Left hindlimb (tissue), 1 donor: ENCODE data around the gene HS6ST2.

Experiments used
- DNase-seq: peaks from one replicate; pipeline ENCODE4 v3.0.0-alpha.2; 2018

The HS6ST2 gene

DNA sequence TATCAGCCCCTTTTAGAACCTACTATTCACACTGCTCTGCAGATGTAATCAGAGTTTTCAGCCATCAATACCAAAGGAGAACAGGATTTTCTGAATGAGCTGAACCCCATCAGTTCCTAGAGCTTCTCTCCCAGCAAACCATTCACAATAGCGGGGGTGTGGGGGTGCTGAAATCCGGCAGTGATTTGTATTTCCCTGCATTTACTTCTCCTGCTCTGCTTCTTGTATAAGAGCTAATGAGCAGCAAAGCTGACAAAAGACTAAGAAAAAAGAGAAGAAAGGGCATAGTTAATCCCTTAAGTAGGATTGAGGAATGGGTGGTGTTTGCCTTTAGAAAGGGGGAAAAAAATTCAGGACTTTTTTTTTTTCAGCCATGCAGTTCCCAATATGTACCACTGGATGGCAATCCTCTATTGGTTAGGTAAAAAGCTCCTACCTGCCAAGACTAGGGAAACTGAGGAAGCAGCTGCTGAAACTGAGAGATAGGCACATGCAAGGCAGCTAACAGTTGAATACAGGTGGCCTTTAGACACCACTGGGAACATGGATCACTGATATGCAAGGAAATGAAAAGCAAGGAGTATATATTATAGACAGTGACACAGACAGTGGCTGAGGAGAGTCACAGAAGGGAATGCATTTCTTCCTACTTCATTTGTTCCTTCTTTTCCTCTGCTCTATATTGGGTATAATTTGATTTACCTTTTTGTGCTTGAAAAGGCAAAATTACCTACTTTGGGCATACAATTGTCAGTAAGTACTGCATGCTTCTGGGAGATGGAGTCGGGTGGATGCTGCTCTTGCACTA, 217.9 kb downstream of the HS6ST2 start:
- DNase-seq = no peak

- DNase-seq = no peak
Measured at GRCh38 chrX:132738951-132739350, 219.5 kb downstream of the HS6ST2 start.

GRCh38 chrX:132737743-132738142, 220.7 kb downstream of the HS6ST2 start:
- no peak for DNase-seq

DNA sequence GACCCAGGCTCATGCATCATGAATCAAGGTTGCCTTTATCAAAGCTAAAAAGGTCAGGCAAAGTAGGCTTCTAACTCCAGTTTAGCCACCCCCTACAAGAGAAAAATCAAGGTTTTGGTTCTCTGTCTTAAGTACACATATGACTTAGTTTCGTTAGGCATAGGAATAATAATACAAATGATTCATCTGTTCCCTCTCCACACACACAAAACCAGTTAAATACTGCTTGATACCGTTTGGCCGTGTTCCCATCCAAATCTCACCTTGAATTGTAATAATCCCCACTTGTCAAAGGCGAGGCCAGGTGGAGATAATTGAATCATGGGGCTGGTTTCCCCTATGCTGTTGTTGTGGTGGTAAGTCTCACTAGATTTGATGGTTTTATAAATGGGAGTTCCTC, 226.2 kb downstream of the HS6ST2 start:
- DNase-seq = no peak

DNA sequence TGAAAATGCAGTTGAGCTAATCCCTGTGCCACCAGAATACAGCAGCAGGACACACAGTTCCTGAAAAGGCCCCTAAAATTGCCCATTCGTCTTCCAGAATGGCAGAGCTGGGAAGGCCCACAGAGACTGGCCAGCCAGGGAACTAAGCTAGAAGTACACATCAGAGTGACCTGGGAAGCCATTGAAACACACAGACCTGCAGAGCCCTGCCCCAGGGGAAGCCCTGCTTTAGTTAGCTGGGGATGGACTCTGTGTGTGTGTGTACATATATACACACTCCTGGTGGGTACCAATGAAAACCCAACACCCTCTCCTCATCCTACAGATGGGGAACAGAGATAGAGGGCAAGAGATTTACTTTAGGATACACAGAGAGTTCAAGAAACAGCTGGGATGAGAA, 227.7 kb downstream of the HS6ST2 start:
- no peak for DNase-seq

DNA sequence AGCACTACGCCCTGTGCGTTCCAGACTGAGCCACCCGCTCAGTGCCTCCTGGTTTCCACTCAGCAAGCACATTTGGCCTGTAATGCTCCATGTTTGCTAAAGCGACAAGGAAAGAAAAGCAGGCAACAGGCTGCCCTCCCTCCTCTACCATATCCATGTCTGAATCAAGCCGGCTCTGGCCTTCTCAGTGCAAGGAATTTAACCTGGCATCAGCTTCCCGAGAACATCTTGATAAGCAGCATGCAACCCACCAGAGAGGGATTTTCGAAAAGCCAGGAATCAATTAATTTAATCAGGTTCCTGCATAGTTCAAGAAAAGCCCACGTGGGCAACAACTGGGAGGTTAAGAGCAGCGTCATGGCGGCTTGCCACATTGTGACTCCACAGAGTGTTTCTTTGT, 228.2 kb downstream of the HS6ST2 start:
- no peak for DNase-seq

DNA sequence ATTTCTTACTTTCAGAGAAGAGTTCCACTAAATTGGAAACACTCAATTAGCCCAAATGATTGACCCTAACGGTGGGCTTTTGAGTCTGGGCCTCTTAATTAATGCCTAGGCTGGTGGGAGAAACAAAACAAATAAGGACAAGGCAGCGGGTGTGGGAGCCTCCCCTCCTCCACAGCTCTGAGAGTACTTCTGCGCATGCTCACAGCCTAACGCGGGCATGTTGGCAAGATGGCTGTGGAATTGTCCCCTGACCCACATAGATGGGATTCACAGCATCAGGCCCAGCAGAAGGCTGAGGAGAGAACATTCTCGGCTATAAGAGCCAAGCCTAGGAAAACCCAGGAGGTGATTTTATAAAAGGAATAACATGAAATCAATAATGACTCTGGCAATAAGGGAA, 230.1 kb downstream of the HS6ST2 start:
- DNase-seq = no peak

DNA sequence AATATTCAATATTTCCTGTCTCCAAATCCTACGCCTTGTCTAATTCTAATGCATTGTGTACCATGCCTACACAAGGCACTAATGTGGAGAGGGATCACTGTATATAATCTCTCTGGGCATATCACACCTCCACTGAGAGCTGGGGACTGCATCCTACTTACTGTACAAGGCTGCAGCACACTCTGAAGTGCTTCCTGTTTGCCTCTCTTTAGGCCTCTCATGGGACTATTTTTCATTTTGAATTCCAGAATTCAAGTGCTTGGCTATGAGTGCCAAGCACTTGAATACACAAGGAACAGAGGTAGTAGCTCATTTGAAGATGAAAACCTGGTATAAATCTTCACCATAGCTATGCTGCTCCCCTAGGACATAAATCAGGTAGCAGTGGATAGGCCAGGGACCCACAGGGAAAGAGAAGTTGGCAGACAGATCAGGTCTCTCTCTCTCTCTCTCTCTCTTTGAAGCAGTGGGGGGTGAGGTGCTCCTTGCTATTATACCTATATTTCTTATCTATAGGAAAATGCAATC, 239.9 kb downstream of the HS6ST2 start:
- DNase-seq = no peak

DNA sequence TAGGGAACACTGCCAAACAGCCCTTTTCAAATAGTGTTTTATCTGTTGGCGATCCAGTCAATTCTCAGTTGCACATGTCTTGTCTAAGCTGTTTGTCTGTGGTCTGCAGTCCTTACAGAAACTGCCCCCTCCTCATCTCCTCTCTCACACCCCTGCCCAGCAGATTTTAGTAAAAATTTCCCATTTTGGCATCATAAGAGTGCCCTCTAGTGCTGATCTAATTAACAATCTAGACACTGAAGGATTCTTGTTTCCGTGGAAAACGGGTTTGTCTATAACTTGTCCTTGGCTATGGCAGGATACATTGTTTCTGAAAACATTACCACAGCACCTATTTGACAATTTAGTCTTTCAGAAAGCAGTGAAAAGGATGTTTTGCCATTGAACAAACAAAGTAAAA, 242.4 kb downstream of the HS6ST2 start:
- DNase-seq = no peak

GRCh38 chrX:132714913-132715312, 243.5 kb downstream of the HS6ST2 start:
- no peak for DNase-seq

GRCh38 chrX:132712350-132712749, 246.1 kb downstream of the HS6ST2 start:
- DNase-seq = no peak

GRCh38 chrX:132710656-132711155, 247.7 kb downstream of the HS6ST2 start:
- no peak for DNase-seq

GRCh38 chrX:132708529-132708928, 249.9 kb downstream of the HS6ST2 start:
- no peak for DNase-seq

- no peak for DNase-seq
Measured at GRCh38 chrX:132704769-132705168, 253.7 kb downstream of the HS6ST2 start.

DNA sequence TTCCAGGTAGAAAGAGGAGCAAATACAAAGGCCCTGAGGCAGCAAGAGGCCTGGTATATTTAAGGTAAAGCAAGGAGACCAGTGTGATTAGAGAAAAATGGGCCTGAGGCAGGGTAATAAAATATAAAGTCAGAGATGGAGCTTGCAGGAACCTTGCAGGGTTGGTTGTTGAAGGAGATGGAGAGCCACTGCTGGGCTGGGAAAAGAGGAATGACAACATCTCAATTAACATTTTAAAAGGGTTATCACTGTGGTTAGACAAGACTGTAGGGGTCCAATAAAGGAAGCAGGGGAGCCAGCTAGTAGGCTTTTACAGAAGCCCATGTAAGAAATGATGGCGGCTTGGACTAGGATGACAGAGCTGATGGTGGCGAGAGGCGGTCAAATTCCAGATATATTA, 264.0 kb downstream of the HS6ST2 start:
- no peak for DNase-seq

GRCh38 chrX:132692526-132692925, 265.9 kb downstream of the HS6ST2 start:
- no peak for DNase-seq

DNA sequence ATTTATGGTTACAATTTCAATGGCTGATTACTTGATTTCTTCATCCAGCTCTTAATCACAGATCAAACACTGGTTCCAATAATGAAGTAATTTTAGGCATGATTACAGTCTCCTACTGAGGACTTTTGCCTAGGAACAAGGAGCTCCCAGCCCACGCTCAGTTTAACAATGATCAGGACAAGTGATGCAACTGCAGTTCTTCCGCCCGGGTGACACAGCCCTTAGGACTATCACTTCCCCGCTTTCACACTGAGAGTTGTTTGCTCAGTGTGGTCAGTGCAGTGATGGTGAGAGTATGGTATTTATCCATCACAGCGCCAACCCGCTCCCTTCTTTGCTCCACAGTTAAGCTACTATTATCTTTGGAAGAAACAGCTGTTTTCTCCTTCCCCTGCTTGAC, 266.4 kb downstream of the HS6ST2 start:
- DNase-seq = no peak

- no peak for DNase-seq
Measured at GRCh38 chrX:132689612-132690563, 268.5 kb downstream of the HS6ST2 start.

GRCh38 chrX:132685276-132685675, 273.2 kb downstream of the HS6ST2 start:
- DNase-seq = no peak

GRCh38 chrX:132677233-132677716, 281.2 kb downstream of the HS6ST2 start:
- DNase-seq = no peak

- no peak for DNase-seq
Measured at GRCh38 chrX:132676561-132677186, 281.8 kb downstream of the HS6ST2 start.

DNA sequence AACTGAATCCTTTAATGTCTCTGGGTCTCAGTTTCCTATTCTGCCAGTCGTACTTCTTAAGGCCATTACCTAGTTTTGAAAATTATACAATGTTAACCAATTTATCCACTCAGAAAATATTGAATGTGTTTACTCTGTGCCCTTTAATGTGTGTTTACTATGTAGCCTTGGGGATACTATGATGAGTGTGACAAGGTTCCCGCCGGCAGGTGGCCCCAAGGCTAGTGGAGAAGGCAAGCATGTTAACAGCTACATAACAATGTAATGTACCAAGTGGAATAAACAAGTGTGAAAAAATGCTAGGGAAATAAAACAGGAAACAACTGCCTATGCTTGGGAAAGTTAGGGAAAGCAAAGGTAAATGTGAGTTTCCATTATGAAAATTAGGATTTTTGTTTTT, 282.3 kb downstream of the HS6ST2 start:
- no peak for DNase-seq

- DNase-seq = no peak
Measured at GRCh38 chrX:132673331-132673730, 285.1 kb downstream of the HS6ST2 start.
